ENCODE data around the gene ZFP3. TPM values are rescaled to one million over a fixed set of nuclear protein-coding genes. Genes with fewer than 3 reads are reported as not detected.

The ZFP3 gene
- total RNA-seq, 1 experiment from 2014 or later: not detected

DNA sequence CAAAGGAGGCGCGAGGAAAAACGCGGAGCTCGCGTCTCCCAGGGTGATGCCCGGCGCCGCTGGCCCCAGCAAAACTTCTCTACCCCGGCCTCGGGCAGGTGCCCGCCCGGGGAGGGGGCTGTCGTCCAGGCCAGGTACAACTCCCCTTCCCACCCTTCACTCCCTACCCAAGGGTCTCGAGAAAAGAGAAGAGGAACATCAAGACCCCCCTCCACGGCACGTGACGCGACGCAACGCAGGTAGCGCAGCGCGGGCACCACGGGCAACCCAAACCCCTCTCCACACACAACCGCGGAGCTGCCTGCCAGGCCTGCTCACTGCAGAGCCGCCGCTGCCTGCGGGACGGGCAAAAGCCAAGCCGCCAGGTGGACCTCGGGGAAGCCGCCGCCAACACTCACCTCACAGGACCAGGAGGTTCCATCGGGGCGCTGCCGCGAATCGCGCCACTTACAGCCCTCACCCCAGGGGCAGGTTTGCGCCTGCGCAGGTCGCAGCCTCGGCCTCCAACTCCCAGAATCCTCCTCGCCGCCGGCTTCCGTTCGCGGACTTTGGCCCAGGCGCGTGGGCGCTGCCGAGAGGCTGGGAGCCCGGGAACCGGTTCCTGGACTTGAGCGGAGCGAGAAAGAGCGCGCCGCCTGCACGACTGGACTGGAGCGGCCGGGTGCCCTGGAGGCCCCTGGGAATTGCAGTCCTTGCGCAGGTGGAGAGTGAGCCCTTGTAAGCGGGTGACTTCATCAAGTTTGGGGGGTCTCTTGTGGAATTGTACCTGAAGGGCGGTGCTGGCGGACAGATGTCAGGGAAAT is 33.3 kb downstream of the ZFP3 start, which contains the start of gene ZNF232:
TSS of gene ZNF232 (minus strand) at position 477 of the 803 bp plus-strand sequence. CDS start at position 421, 56 bp downstream.
- CTCF ChIA-PET: interaction anchor here (0.5 to 0.6 kb wide), 2 partner anchors 162 to 714 kb away, joined by 3 read pairs; no protein-coding TSS in a partner anchor
- Mint-ChIP-seq H3K9me3 (ENCODE audit: unreplicated experiment) (peaks cover 8% of the 10 kb centered on the region), H3K27ac (ENCODE audit: low read depth, unreplicated experiment) (peak within 1 kb of the TSS; percentile 83), H3K27me3 (ENCODE audit: insufficient read depth, unreplicated experiment) (peaks cover 4% of the 10 kb centered on the region), H3K4me3 (ENCODE audit: unreplicated experiment) (peak within 1 kb of the TSS; percentile 93), H3K36me3 (ENCODE audit: insufficient read depth, unreplicated experiment) (peaks cover 45% of the 10 kb centered on the region), H3K4me1 (ENCODE audit: insufficient read depth, unreplicated experiment) (peaks cover 7% of the 10 kb centered on the region)
- peak; percentile 93 for DNase-seq (ENCODE audit: unreplicated experiment)
- intact Hi-C loops (cut with micrococcal nuclease): no loop called here
- POLR2A ChIA-PET: interaction anchor here (0.5 to 1.2 kb wide), 7 partner anchors 15 to 372 kb away, joined by 3 read pairs; partner anchors contain the start of genes RNF167, SLC25A11 and SPAG7
- no TSS peak for BruUV-seq (replicated peaks)
- TF ChIP-seq, protein P1, sequence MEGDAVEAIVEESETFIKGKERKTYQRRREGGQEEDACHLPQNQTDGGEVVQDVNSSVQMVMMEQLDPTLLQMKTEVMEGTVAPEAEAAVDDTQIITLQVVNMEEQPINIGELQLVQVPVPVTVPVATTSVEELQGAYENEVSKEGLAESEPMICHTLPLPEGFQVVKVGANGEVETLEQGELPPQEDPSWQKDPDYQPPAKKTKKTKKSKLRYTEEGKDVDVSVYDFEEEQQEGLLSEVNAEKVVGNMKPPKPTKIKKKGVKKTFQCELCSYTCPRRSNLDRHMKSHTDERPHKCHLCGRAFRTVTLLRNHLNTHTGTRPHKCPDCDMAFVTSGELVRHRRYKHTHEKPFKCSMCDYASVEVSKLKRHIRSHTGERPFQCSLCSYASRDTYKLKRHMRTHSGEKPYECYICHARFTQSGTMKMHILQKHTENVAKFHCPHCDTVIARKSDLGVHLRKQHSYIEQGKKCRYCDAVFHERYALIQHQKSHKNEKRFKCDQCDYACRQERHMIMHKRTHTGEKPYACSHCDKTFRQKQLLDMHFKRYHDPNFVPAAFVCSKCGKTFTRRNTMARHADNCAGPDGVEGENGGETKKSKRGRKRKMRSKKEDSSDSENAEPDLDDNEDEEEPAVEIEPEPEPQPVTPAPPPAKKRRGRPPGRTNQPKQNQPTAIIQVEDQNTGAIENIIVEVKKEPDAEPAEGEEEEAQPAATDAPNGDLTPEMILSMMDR (IDR thresholded peaks at IDR 0.05; ENCODE audit: unreplicated experiment): no peak

DNA sequence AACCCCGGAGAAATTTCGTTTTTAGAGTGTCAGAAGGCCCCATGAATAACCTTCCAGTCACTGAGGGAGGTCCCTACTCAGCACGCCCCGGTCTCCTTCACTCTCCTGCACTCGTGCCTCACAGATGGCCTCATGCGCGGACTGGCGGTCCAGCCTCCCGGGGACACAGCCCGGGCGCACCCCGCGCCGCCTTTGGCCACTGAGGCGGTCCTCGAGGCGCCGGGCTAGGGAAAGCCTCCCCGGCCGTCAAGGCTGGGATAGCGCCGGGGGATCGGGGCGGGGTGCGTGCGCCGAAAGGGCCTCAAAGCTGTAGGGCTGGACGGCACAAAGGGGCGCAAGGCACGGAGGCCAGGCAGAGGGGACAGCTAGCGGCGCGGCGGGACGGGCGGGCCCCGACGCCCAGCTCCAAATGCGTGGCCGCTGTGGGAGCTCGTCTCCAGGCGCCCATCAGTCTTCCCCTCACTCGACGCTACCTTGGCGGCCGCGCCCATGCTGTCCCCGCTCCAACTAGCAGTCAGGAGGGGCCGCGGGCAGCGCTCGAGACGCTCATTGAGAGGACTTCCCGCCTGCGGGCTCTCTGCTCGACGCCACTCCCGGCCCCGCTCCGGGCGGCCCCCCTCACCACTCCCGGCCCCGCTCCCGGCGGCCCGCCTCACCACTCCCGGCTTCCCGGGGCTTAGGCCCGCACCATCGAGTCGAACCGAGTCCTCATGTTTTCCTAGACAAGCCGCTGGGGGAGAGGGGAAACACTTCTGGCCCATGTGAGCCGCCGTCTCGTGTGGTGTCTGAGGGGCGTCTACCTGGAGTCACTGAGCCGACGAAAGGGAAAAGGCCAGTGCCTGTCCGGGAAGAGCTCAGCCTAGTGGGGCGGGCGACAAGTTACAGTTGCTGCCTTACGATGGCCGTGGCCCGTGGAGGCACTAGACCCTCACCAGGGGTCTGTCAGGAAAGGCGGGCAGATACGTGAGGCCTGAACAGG is 37.7 kb downstream of the ZFP3 start, which contains the start of gene USP6:
TSS of gene USP6 (plus strand) at position 360 of the 979 bp plus-strand sequence. CDS start 14,336 bp downstream, outside the sequence.
- intact Hi-C loops (cut with micrococcal nuclease): no loop called here

GRCh38 chr17:5118219-5118618 is 40.0 kb downstream of the ZFP3 start:
- ChIA-PET POLR2A (no interaction called here), CTCF (no interaction called here)
- TF ChIP-seq, protein P1 (IDR thresholded peaks at IDR 0.05; ENCODE audit: unreplicated experiment): no peak
- peaks cover 54% of the 10 kb centered on the region for H3K27me3 Mint-ChIP-seq (ENCODE audit: insufficient read depth, unreplicated experiment)
- no peak overlapping the region for H3K4me3 Mint-ChIP-seq (ENCODE audit: unreplicated experiment)
- intact Hi-C loops (cut with micrococcal nuclease): no loop called here
- H3K9me3 Mint-ChIP-seq (ENCODE audit: unreplicated experiment): no peaks in the 10 kb centered on the region
- BruUV-seq (replicated peaks): no TSS peak
- no peaks in the 10 kb centered on the region for H3K4me1 Mint-ChIP-seq (ENCODE audit: insufficient read depth, unreplicated experiment)
- H3K27ac Mint-ChIP-seq (ENCODE audit: low read depth, unreplicated experiment): no peak overlapping the region
- no peak for DNase-seq (ENCODE audit: unreplicated experiment)
- peaks cover 12% of the 10 kb centered on the region for H3K36me3 Mint-ChIP-seq (ENCODE audit: insufficient read depth, unreplicated experiment)

More for the DNA sequence above, 37.7 kb downstream of the ZFP3 start, which contains the start of gene USP6:
- H3K36me3 Mint-ChIP-seq (ENCODE audit: insufficient read depth, unreplicated experiment): peaks cover 12% of the 10 kb centered on the region
- peaks cover 1% of the 10 kb centered on the region for H3K4me1 Mint-ChIP-seq (ENCODE audit: insufficient read depth, unreplicated experiment)
- TF ChIP-seq, protein P1 (IDR thresholded peaks at IDR 0.05; ENCODE audit: unreplicated experiment): no peak
- POLR2A ChIA-PET: interaction anchor here (0.6 kb wide), 1 partner anchor 1095 kb away, joined by 4 read pairs; no protein-coding TSS in a partner anchor
- peaks cover 38% of the 10 kb centered on the region for H3K27me3 Mint-ChIP-seq (ENCODE audit: insufficient read depth, unreplicated experiment)
- DNase-seq (ENCODE audit: unreplicated experiment): no peak
- no TSS peak for BruUV-seq (replicated peaks)
- H3K4me3 Mint-ChIP-seq (ENCODE audit: unreplicated experiment): no peak within 1 kb of the TSS
- CTCF ChIA-PET: interaction anchor here (0.7 kb wide), 1 partner anchor 1219 kb away, joined by 3 read pairs; no protein-coding TSS in a partner anchor
- H3K9me3 Mint-ChIP-seq (ENCODE audit: unreplicated experiment): no peaks in the 10 kb centered on the region
- no peak within 1 kb of the TSS for H3K27ac Mint-ChIP-seq (ENCODE audit: low read depth, unreplicated experiment)

Data from MCF 10A (cell line).